ENCODE results near the gene FOXD4.
"Not testable (repeated sequence)": the region's sequence is repeated elsewhere in the genome, so short reads cannot be mapped to it uniquely, and the experiment has no call there.

FOXD4 gene

DNA sequence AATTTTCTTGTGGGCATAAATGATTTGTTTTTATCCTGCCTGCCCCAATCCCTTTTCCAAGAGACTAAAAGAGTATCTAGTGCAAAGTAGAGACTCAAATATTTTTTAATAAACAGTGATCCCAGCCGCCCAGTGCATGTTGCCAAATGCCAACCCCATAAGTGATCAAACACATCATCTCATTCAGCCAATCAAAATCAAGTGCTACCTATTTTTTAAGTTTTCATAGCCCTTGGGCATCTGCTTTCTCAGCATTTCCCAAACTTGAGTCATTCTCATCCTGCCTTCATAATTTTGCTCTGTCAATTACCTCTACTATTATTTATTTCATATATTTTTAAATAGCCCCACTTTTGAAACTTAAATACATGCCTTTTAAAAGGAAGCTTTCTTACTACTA is 27.4 kb downstream of the FOXD4 start:
- not testable (repeated sequence) for DNase-seq

DNA sequence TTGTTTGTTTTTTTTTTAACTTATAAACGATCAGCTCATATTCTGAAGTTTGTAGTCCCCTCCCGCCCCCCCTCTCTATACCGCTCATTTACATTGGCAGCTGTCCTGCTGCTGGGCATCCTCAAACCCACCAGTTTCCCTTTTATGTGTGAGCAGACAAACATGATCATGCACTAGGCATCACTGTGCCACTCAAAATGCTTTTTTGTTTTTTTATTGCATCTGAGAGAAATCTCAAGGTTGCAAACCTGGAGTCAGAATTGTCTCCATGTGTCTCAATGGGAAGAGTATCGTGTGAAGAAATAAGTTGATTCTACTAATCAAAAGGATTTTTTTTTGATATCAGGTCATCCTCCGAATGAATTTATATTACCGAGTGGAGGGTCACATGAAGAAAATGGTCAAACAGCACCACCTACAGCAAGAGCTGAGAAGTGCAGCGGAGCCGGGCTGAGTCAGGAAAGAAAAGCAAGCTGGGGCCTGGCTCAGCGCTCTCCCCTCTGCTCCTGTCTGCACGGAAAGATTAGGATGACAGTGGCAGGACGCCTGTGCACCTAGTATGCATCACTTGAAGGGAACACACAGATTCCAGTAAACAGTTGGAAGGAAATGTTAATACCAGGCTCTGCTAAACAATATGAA is 29.7 kb downstream of the FOXD4 start:
- DNase-seq, result not testable (repeated sequence)

DNA sequence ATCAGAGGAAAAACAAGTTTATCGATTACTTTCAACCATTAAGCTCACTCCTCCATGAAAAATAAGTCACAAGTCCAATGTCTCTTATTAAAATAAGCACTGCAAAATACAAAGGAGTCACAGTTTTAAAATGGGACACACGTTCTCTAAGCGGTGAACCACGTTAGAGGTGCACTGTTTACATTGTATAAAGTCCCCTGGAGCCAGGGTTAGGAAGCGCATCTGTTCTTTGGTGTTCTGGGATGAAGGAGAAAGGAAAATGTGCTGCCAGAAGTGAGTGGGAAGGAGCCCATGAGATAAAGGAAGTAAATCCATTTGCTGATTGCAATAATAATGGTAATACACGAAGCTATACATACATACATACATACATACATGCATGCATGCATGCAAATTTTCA is 30.4 kb downstream of the FOXD4 start:
- DNase-seq, result not testable (repeated sequence)

DNA sequence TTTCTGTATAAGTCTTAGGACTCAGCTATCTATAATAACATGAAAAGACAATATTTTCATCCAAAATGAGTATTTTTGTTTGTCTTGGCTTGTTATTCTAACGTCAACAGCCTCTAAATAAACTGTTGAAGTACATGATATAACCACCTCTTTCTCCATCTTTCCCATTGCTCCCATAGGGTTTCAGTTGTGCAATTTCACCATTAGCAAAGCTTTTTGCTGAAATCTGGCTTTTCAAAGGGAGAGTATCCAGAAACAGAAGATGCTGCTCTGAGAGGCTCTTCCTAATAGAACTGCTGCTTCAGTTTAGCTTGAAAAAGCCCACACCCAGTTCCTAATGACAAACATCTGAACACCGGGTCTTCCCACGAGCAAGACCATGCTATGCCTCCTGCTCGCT is 31.1 kb downstream of the FOXD4 start:
- not testable (repeated sequence) for DNase-seq

DNA sequence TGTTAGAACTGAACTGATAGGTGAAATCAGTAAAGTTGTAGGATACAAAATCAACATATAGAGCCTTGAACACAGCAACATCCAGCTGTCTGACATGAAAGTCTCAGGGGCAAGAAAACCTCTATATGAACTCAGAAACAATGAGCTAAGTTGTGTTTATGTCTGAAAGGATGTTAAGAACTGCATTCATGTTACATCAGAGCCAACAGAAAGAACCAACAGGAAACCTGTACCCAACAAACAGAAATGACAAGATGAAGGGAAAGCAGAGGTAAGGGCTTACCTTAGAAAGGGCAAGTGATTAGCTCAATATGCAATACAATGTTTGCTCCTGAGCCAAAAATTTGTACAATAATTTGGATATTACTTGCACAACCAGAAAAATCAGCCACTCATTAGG is 31.5 kb downstream of the FOXD4 start:
- not testable (repeated sequence) for DNase-seq

DNA sequence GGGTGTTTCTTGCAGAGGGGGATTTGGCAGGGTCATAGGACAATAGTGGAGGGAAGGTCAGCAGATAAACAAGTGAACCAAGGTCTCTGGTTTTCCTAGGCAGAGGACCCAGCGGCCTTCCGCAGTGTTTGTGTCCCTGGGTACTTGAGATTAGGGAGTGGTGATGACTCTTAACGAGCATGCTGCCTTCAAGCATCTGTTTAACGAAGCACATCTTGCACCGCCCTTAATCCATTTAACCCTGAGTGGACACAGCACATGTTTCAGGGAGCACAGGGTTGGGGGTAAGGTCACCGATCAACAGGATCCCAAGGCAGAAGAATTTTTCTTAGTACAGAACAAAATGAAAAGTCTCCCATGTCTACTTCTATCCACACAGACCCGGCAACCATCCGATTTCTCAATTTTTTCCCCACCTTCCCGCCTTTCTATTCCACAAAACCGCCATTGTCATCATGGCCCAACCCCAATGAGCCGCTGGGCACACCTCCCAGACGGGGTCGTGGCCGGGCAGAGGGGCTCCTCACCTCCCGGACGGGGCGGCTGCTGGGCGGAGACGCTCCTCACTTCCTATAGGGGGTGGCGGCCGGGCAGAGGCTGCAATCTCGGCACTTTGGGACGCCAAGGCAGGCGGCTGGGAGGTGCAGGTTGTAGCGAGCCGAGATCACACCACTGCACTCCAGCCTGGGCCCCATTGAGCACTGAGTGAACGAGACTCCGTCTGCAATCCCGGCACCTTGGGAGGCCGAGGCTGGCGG is 35.1 kb downstream of the FOXD4 start:
- DNase-seq, result not testable (repeated sequence)

DNA sequence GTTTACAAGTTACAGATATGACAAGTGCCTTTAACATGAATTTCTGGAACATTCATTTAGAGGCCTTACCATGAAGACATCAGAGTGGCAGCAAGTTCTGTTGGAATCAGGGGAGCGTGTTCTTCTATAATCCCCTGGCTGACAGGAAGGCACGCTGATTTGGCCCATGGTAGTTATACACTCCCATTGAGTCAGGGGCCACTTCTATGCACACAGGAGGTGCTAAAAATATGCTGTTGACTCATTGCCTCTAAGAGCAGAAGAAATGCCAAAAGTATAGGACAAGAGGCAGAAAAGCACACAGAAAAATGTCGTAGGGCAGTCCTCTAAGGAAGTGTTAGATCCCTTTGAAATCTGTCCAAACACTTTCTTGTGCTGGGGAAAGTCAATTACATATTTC is 39.9 kb downstream of the FOXD4 start:
- DNase-seq, result not testable (repeated sequence)

DNA sequence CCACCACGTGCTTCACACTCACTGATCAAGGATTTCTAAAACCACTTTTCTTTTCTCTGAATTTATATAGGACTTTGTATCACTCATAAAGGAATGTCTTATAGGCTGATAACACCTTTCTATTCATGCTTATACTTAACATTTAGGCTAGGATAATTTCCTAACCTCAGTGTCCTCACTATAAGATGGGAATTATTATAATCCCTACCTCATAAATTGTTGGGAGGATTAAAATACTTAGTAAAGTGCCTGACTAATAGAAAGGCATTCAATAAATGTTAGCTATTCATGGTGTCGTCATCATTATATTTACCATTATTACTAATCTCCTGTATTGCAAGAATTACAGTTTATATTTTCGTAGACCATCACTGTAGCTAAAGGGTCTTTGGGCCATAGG is 41.8 kb downstream of the FOXD4 start:
- not testable (repeated sequence) for DNase-seq

DNA sequence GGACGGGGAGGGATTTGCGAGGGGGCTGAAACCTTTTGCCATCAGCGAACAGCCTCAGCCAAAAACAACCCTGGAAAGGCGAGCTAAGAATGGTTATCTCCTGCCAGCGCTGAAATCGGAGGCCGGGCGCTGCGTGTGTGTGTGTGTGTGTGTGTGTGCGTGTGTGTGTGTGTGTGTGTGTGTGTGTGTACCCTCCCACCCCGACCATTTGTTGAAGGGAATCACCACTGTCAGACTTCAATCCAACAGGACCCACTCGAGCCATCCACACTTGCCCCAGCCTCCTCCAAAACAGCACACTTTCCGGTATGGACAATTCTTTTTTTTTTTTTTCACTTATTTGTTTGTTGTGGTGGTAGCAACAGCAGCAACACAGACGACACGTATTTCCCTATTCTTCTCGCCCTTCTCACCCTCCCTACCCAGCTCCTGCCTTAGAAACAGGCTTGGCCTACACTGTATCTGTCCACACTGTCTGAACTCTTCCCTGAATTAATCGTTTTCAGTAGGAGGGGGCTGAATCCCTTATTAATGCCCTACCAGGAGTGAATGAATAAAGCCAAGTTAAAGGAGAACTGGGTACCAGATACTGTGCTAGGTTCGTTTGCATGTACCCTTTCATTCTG is 44.2 kb downstream of the FOXD4 start:
- DNase-seq, result not testable (repeated sequence)

DNA sequence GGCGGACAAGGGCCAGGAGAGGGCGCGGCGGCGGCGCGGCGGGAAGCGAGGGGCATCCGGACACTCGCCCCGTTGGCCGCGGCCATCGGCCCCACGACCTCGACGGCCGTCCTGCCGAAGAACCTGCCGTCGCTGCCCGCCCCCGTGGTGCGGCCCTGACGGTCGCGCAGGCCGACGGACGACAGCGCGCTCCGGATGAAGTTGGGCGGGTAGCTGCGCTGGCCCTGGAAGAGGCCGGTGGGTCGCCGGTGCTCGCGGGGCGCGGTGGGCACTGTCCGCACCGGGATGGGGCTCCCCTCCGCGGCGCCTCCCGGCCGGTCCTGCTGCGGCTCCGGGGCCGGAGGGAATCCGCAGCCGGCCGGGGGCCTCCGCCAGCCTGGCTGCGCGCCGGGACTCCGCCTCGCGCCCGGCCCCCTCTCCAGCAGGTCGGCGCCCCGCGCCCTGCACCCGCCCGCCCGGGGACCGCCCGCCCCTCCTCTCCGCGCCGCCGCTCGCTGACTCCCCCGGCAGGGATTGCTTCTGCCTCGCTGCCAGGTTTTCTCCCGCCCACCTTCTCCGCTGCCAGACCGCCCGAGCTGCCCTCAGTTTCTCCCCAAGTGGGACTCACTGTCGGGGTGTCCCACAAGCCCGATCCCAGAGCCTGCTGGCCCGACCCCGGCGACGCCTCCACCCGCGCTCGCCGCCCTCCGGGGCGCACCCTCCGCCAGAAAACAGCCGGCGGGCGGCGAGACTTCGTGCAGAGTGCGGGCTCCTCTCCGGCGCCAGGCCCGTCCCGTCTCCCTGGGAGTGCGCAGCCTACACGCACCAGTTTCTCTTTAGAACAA is 44.9 kb downstream of the FOXD4 start:
- not testable (repeated sequence) for DNase-seq

All from activated T-cell treated with anti-CD3 and anti-CD28 coated beads for 4 hours (primary cell).